Prostate gland (tissue), 2 donors: ENCODE data around the gene HCK. TPM values are rescaled to one million over a fixed set of nuclear protein-coding genes. Genes with fewer than 3 reads are reported as not detected.

Source experiments
- DNase-seq: peaks from one replicate; pipeline ENCODE4 v3.0.0-alpha.2; 2019; ENCODE audit warnings: low spot score
- H3K27ac ChIP-seq, 2 donors: fragments of 200-600 bp; sonication (generic); 2 replicates each; pipeline ENCODE4 v1.5.1; 2017 to 2019
- H3K27me3 ChIP-seq: fragments of 200-600 bp; sonication (generic); replicated peaks from 2 replicates; pipeline ENCODE4 v1.5.1; 2019; ENCODE audit not compliant: insufficient read depth
- H3K36me3 ChIP-seq, 2 donors: fragments of 200-600 bp; sonication (generic); 1 replicate in 1 of 2; 2 replicates in 1 of 2; pipeline versions ENCODE4 v1.5.1 to v1.8.1; 2017 to 2019
- H3K4me1 ChIP-seq: fragments of 200-600 bp; sonication (generic); replicated peaks from 2 replicates; pipeline ENCODE4 v1.5.1; 2019
- H3K4me3 ChIP-seq, 2 donors: fragments of 200-600 bp; sonication (generic); 2 replicates each; pipeline ENCODE4 v1.5.1; 2017 to 2019
- H3K9me3 ChIP-seq: fragments of 200-600 bp; sonication (generic); 2 replicates; pipeline ENCODE4 v1.5.1; 2017
- POLR2A ChIP-seq: fragments of 450-650 bp; IDR thresholded peaks from one replicate; pipeline ENCODE4 v1.6.1; 2016; ENCODE audit warnings: antibody characterized with exemption, mild to moderate bottlenecking
- POLR2AphosphoS5 ChIP-seq: sonication (generic); formaldehyde crosslinking; IDR thresholded peaks from one replicate; pipeline ENCODE4 v1.6.1; 2017; ENCODE audit warnings: antibody characterized with exemption
- WGBS: methylation state at CpG from one replicate; pipeline ENCODE4 v1.1.5; 2018; 5-methylcytosine and 5-hydroxymethylcytosine counted together
- intact Hi-C: fragments of 100-400 bp; cut with DNase I; formaldehyde crosslinking; loops from one replicate; pipeline ENCODE4 v1.14.2; 2022
- total RNA-seq, 2 donors: library from RNA; depleted of rRNA; stranded (reverse); fragments of >200 nt; gene quantifications; one replicate each; pipeline ENCODE4 v1.1.0, GENCODE V29; 2016
- TF ChIP-seq, protein P1 (sequence below), 4 experiments: fragments of 200-600 bp in 2 of 4; fragments of 450-650 bp in 2 of 4; sonication (generic) in 2 of 4; IDR thresholded peaks; 1 replicate in 3 of 4; 2 replicates in 1 of 4; pipeline ENCODE4 v1.5.1; 2016 to 2019; ENCODE audit warnings: antibody characterized with exemption in 4 of 4, mild to moderate bottlenecking in 2 of 4, moderate library complexity in 2 of 4

HCK gene
- total RNA-seq, 2 donors from 2014 or later: 3.1 to 6.0 TPM

GRCh38 chr20:32124916-32125454 is 72.9 kb downstream of the HCK start:
- intact Hi-C loops: no loop called here

GRCh38 chr20:32125506-32125905 is 73.5 kb downstream of the HCK start:
- Histone ChIP-seq H3K4me1 (no peaks in the 10 kb centered on the region), H3K27ac (no peak overlapping the region), H3K36me3 (no peaks in the 10 kb centered on the region), H3K9me3 (no peaks in the 10 kb centered on the region), H3K4me3 (no peak overlapping the region), H3K27me3 (no peaks in the 10 kb centered on the region)
- intact Hi-C loops: no loop called here
- TF ChIP-seq, protein P1, sequence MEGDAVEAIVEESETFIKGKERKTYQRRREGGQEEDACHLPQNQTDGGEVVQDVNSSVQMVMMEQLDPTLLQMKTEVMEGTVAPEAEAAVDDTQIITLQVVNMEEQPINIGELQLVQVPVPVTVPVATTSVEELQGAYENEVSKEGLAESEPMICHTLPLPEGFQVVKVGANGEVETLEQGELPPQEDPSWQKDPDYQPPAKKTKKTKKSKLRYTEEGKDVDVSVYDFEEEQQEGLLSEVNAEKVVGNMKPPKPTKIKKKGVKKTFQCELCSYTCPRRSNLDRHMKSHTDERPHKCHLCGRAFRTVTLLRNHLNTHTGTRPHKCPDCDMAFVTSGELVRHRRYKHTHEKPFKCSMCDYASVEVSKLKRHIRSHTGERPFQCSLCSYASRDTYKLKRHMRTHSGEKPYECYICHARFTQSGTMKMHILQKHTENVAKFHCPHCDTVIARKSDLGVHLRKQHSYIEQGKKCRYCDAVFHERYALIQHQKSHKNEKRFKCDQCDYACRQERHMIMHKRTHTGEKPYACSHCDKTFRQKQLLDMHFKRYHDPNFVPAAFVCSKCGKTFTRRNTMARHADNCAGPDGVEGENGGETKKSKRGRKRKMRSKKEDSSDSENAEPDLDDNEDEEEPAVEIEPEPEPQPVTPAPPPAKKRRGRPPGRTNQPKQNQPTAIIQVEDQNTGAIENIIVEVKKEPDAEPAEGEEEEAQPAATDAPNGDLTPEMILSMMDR (IDR thresholded peaks at IDR 0.05): no peak
- TF ChIP-seq POLR2A (no peak), POLR2AphosphoS5 (no peak)
- DNase-seq: no peak
- WGBS: 80% methylated on average over 5 of the region's 5 CpGs

More at GRCh38 chr20:32124916-32125454, 72.9 kb downstream of the HCK start:
- no peak for TF ChIP-seq POLR2AphosphoS5
- no peak for TF ChIP-seq POLR2A
- TF ChIP-seq, protein P1 (IDR thresholded peaks at IDR 0.05): no peak
- DNase-seq: no peak
- no peaks in the 10 kb centered on the region for H3K9me3 ChIP-seq
- H3K27ac ChIP-seq: no peak overlapping the region
- H3K4me1 ChIP-seq: no peaks in the 10 kb centered on the region
- H3K4me3 ChIP-seq: no peak overlapping the region
- no peaks in the 10 kb centered on the region for H3K27me3 ChIP-seq
- no peaks in the 10 kb centered on the region for H3K36me3 ChIP-seq
- 94% methylated on average over 4 of the region's 4 CpGs for WGBS

GRCh38 chr20:32126919-32127318 is 74.9 kb downstream of the HCK start:
- TF ChIP-seq POLR2A (no peak), POLR2AphosphoS5 (no peak)
- TF ChIP-seq, protein P1 (IDR thresholded peaks at IDR 0.05): no peak
- Histone ChIP-seq H3K27me3 (no peaks in the 10 kb centered on the region), H3K27ac (no peak overlapping the region), H3K36me3 (no peaks in the 10 kb centered on the region), H3K4me3 (no peak overlapping the region), H3K9me3 (no peaks in the 10 kb centered on the region), H3K4me1 (no peaks in the 10 kb centered on the region)
- intact Hi-C loops: no loop called here
- DNase-seq: no peak
- 87% methylated on average over 8 of the region's 8 CpGs for WGBS

DNA sequence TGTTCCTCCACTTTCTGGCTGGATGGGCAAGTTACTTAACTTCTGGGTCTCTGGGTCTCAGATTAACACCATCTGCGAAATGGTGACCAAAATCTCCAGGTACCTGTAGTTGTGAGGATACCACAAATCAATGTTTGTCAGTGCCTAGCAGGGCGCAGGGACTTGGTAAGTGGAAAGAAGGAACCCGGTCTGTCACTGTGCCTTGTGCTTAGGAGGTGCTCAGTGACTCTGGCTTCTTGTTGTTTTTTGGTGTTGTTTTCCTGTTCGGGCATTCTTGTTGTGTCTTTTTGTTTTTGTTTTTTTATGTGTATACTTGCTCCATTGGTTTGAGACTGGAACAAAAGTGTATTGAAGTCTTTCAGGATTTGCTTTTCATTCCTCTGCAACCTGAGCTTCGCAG is 75.3 kb downstream of the HCK start:
- no peak overlapping the region for H3K4me3 ChIP-seq
- H3K27me3 ChIP-seq: no peaks in the 10 kb centered on the region
- H3K36me3 ChIP-seq: no peaks in the 10 kb centered on the region
- intact Hi-C loops: no loop called here
- TF ChIP-seq POLR2AphosphoS5 (no peak), POLR2A (no peak)
- TF ChIP-seq, protein P1 (IDR thresholded peaks at IDR 0.05): no peak
- DNase-seq: no peak
- H3K27ac ChIP-seq: no peak overlapping the region
- WGBS: 94% methylated on average over 5 of the region's 5 CpGs
- no peaks in the 10 kb centered on the region for H3K9me3 ChIP-seq
- no peaks in the 10 kb centered on the region for H3K4me1 ChIP-seq

- Histone ChIP-seq H3K27ac (no peak overlapping the region), H3K9me3 (no peaks in the 10 kb centered on the region), H3K27me3 (no peaks in the 10 kb centered on the region), H3K36me3 (no peaks in the 10 kb centered on the region), H3K4me3 (no peak overlapping the region), H3K4me1 (no peaks in the 10 kb centered on the region)
- TF ChIP-seq, protein P1 (IDR thresholded peaks at IDR 0.05): no peak
- TF ChIP-seq POLR2A (no peak), POLR2AphosphoS5 (no peak)
- 90% methylated on average over 2 of the region's 2 CpGs for WGBS
- intact Hi-C loops: no loop called here
- no peak for DNase-seq
Observed at GRCh38 chr20:32128167-32128566, 76.1 kb downstream of the HCK start.
